Measurements from ENCODE around the gene SEMA4B. TPM values are rescaled to one million over a fixed set of nuclear protein-coding genes. Genes with fewer than 3 reads are reported as not detected.

Gene SEMA4B
- total and polyA plus RNA-seq, 2 of the 8 experiments (the other 6 are each of a cell fraction or from before 2014, with no cell fraction given), result 42.7 to 43.0 TPM

- Histone ChIP-seq H3K36me3 (ENCODE audit: control insufficient read depth in 2 of 4, insufficient read depth in 4 of 4, low read length in 3 of 4) (no peaks in the 10 kb centered on the region), H3K4me1 (replicated peaks in 1 of 4; ENCODE audit: control insufficient read depth in 3 of 4, insufficient read depth in 4 of 4, low read length in 3 of 4) (peaks cover 5 to 10% (median 6%) of the 10 kb centered on the region in 4 experiments), H2AFZ (ENCODE audit: low read length) (peak overlapping the region; percentile 76; the same call in 1 of the 2 replicates), H3K56ac (replicated peaks; ENCODE audit: insufficient read length, low read depth, low read length) (no peak overlapping the region), H2BK120ac (replicated peaks; ENCODE audit: low read depth, low read length) (peak overlapping the region; percentile 67), H3K79me1 (ENCODE audit: low read depth, low read length) (no peaks in the 10 kb centered on the region), H4K5ac (ENCODE audit: insufficient read length, low read depth, low read length) (peak overlapping the region; percentile 41), H4K8ac (ENCODE audit: extremely low read depth, insufficient read depth, low read length) (no peak overlapping the region), H3K27me3 (replicated peaks in 1 of 4; ENCODE audit: control insufficient read depth in 3 of 4, extremely low read depth in 1 of 4, insufficient read depth in 3 of 4, low read length in 3 of 4) (no peaks in the 10 kb centered on the region; a peak in 1 of 7 replicates), H3K79me2 (ENCODE audit: control insufficient read depth in 1 of 2, insufficient read depth in 2 of 2, low read length in 2 of 2) (no peaks in the 10 kb centered on the region), H3K23ac (ENCODE audit: insufficient read length) (no peak overlapping the region), H2BK15ac (ENCODE audit: low read length) (no peak overlapping the region), H3K18ac (ENCODE audit: extremely low read depth, low read length) (peak overlapping the region; percentile 42; the same call in 1 of the 2 replicates), H3K9ac (replicated peaks in 1 of 4; ENCODE audit: extremely low read depth in 1 of 4, low read depth in 3 of 4, low read length in 3 of 4) (no peak overlapping the region), H3K4me2 (ENCODE audit: insufficient read depth in 1 of 2, low read depth in 2 of 2, low read length in 2 of 2) (peak overlapping the region; percentile 36 to 49), H3K4me3 (ENCODE audit: extremely low read depth in 1 of 4, insufficient read depth in 2 of 4, low read depth in 3 of 4, low read length in 4 of 4) (no peak overlapping the region), H4K20me1 (replicated peaks in 1 of 2; ENCODE audit: control insufficient read depth in 1 of 2, insufficient read depth in 2 of 2, low read length in 2 of 2) (no peaks in the 10 kb centered on the region), H3K27ac (ENCODE audit: low read depth, low read length) (peak overlapping the region; percentile 71), H2BK12ac (ENCODE audit: low read depth, low read length) (peak overlapping the region; percentile 99), H2BK20ac (ENCODE audit: low read length) (peak overlapping the region; percentile 94; the same call in 1 of the 2 replicates), H3K23me2 (ENCODE audit: low read depth, low read length) (peaks cover 3% of the 10 kb centered on the region; the same call in 1 of the 2 replicates), H4K91ac (replicated peaks; ENCODE audit: insufficient read length, low read length) (peak overlapping the region; percentile 96), H3K4ac (replicated peaks; ENCODE audit: insufficient read length, low read depth, low read length) (peak overlapping the region; percentile 27), H3K14ac (ENCODE audit: insufficient read length) (no peak overlapping the region), H2AK5ac (ENCODE audit: low read depth, low read length) (0 out of 2 replicates have a peak overlapping the region, but pooled peaks have one; percentile 68), H3K9me3 (ENCODE audit: insufficient read depth in 2 of 2, low read depth in 1 of 2, low read length in 1 of 2) (no peaks in the 10 kb centered on the region), H2BK5ac (ENCODE audit: low read depth, low read length) (peak overlapping the region; percentile 80; the same call in 1 of the 2 replicates)
- ChIA-PET CTCF (ENCODE audit: partially characterized antibody) (interaction anchor here (0.6 to 12.3 kb wide), 19 partner anchors 9 to 577 kb away, joined by 3 to 115 read pairs (median 4); partner anchors contain the start of genes SEMA4B and TICRR), POLR2A (ENCODE audit: partially characterized antibody) (interaction anchor here (0.7 to 3.3 kb wide), 6 partner anchors 9 to 87 kb away, joined by 3 to 12 read pairs (median 4); partner anchors contain the start of gene SEMA4B)
- WGBS, 2 experiments (ENCODE audit: extremely low coverage in 1 of 2, insufficient coverage in 1 of 2, insufficient read length in 1 of 2, insufficient replicate concordance in 2 of 2, low coverage in 1 of 2, low lambda C conversion rate in 2 of 2, missing lambda C conversion rate in 1 of 2), result 19% methylated on average over 10 of the region's 10 CpGs; no CpG with 5 or more reads in 1 of the 2 experiments
- FAIRE-seq (no peak), DNase-seq (ENCODE audit: low read depth in 1 of 2, low spot score in 2 of 2) (peak in 1 of 2 experiments; percentile 82)
- 0 out of 3 replicates have a peak, but pooled peaks of 1 of the 2 experiments have one; percentile 23 for TF ChIP-seq EP300 (IDR thresholded peaks at IDR 0.05; ENCODE audit: borderline replicate concordance in 1 of 2, low read depth in 2 of 2, low read length in 2 of 2)
- no peak for TF ChIP-seq KDM4A (IDR thresholded peaks at IDR 0.05; ENCODE audit: low read depth, low read length, severe bottlenecking)
- peak; percentile 38; the same call in 1 of the 2 replicates for TF ChIP-seq SP1 (IDR thresholded peaks at IDR 0.05; ENCODE audit: low read depth, low read length)
- 0 out of 2 replicates have a peak, but pooled peaks have one; percentile 12 for TF ChIP-seq EGR1 (IDR thresholded peaks at IDR 0.05; ENCODE audit: borderline replicate concordance, low read depth, low read length)
- TF ChIP-seq TAF1 (IDR thresholded peaks at IDR 0.05; ENCODE audit: low read depth, low read length), result 0 out of 2 replicates have a peak, but pooled peaks have one; percentile 26
- no peak for TF ChIP-seq NRF1 (IDR thresholded peaks at IDR 0.05; ENCODE audit: low read depth, low read length)
- 0 out of 2 replicates have a peak, but pooled peaks have one; percentile 46 for TF ChIP-seq CHD2 (IDR thresholded peaks at IDR 0.05; ENCODE audit: low read length)
- no peak for TF ChIP-seq SRF (IDR thresholded peaks at IDR 0.05; ENCODE audit: low read depth, low read length)
Observed at GRCh38 chr15:90151989-90152645, 49.0 kb upstream of the SEMA4B start.
